Stimulated activated CD4-positive, alpha-beta T cell treated with anti-CD3 and anti-CD28 coated beads, Interleukin-1b, Interleukin-23, amount 100 ng/mL, for 24 hours (primary cell): ENCODE results near the gene MPL.

Source experiments
- DNase-seq, 4 experiments: peaks; one replicate each; pipeline ENCODE4 v3.0.0-alpha.2; 2020; ENCODE audit warnings: low read depth in 4 of 4, low spot score in 1 of 4

Gene MPL

GRCh38 chr1:43305926-43306687 is 31.5 kb upstream of the MPL start:
- no peak for DNase-seq

- no peak for DNase-seq
These were observed 30.7 kb upstream of the MPL start for GRCh38 chr1:43306688-43307457.

GRCh38 chr1:43307458-43308158 is 30.0 kb upstream of the MPL start:
- no peak for DNase-seq

- no peak for DNase-seq
These were observed 28.8 kb upstream of the MPL start for GRCh38 chr1:43308635-43309404.

- no peak for DNase-seq
These were observed 28.1 kb upstream of the MPL start for GRCh38 chr1:43309405-43310025.

- no peak for DNase-seq
These were observed 26.1 kb upstream of the MPL start for GRCh38 chr1:43311521-43311920.

- no peak for DNase-seq
These were observed 25.4 kb upstream of the MPL start for GRCh38 chr1:43312212-43312623.

- no peak for DNase-seq
These were observed 24.7 kb upstream of the MPL start for GRCh38 chr1:43312663-43313515.

- DNase-seq = no peak
These were observed 23.8 kb upstream of the MPL start for GRCh38 chr1:43313771-43314170.

- no peak for DNase-seq
These were observed 23.4 kb upstream of the MPL start for GRCh38 chr1:43314233-43314632.

GRCh38 chr1:43315481-43315880 is 22.1 kb upstream of the MPL start:
- no peak for DNase-seq

GRCh38 chr1:43315963-43316737 is 21.5 kb upstream of the MPL start:
- DNase-seq = no peak

GRCh38 chr1:43316738-43317520 is 20.7 kb upstream of the MPL start:
- DNase-seq = no peak

- DNase-seq = no peak
These were observed 19.7 kb upstream of the MPL start for GRCh38 chr1:43317817-43318471.

GRCh38 chr1:43318831-43319230 is 18.8 kb upstream of the MPL start:
- no peak for DNase-seq

GRCh38 chr1:43319288-43319687 is 18.3 kb upstream of the MPL start:
- DNase-seq = no peak

- no peak for DNase-seq
These were observed 17.9 kb upstream of the MPL start for GRCh38 chr1:43319766-43320165.
